H9 (cell line): ENCODE data around the gene CAPN3. TPM values are rescaled to one million over a fixed set of nuclear protein-coding genes. Genes with fewer than 3 reads are reported as not detected.

Experiments
- DNase-seq: peaks from one replicate; pipeline ENCODE4 v3.0.0-alpha.2; 2017
- H2AFZ ChIP-seq: one replicate; pipeline ENCODE4 v1.6.1; 2013; ENCODE audit warnings: mild to moderate bottlenecking, low read length, control low read depth, moderate library complexity
- H2AK5ac ChIP-seq: 2 replicates; pipeline ENCODE4 v1.6.1; 2013; ENCODE audit warnings: low read length, control low read depth, mixed read lengths; ENCODE audit not compliant: insufficient read length
- H2BK120ac ChIP-seq: one replicate; pipeline ENCODE4 v1.6.1; 2013; ENCODE audit warnings: low read depth, mild to moderate bottlenecking, low read length, control low read depth, inconsistent platforms; ENCODE audit not compliant: poor library complexity, severe bottlenecking
- H2BK12ac ChIP-seq: 2 replicates; pipeline ENCODE4 v1.6.1; 2013; ENCODE audit warnings: low read length, control low read depth, mixed read lengths, low read depth; ENCODE audit not compliant: insufficient read length
- H2BK15ac ChIP-seq: 2 replicates; pipeline ENCODE4 v1.6.1; 2013; ENCODE audit warnings: low read depth, low read length, control low read depth
- H2BK20ac ChIP-seq: one replicate; pipeline ENCODE4 v1.6.1; 2013; ENCODE audit warnings: low read depth, mild to moderate bottlenecking, low read length, control low read depth, inconsistent platforms; ENCODE audit not compliant: poor library complexity, severe bottlenecking
- H2BK5ac ChIP-seq: 2 replicates; pipeline ENCODE4 v1.6.1; 2013; ENCODE audit warnings: low read length, control low read depth, mixed read lengths; ENCODE audit not compliant: insufficient read length
- H3K14ac ChIP-seq: 2 replicates; pipeline ENCODE4 v1.6.1; 2013; ENCODE audit warnings: low read length, control low read depth; ENCODE audit not compliant: insufficient read depth
- H3K18ac ChIP-seq: 2 replicates; pipeline ENCODE4 v1.6.1; 2013; ENCODE audit warnings: low read depth, mild to moderate bottlenecking, mixed read lengths, low read length, control low read depth; ENCODE audit not compliant: insufficient read length
- H3K23ac ChIP-seq: 2 replicates; pipeline ENCODE4 v1.6.1; 2013; ENCODE audit warnings: low read length, control low read depth, mixed read lengths, low read depth; ENCODE audit not compliant: insufficient read length
- H3K23me2 ChIP-seq: 2 replicates; pipeline ENCODE4 v1.6.1; 2013; ENCODE audit warnings: low read depth, mild to moderate bottlenecking, mixed read lengths, low read length, control low read depth; ENCODE audit not compliant: insufficient read length, poor library complexity, severe bottlenecking
- H3K27ac ChIP-seq: 2 replicates; pipeline ENCODE4 v1.5.1; 2013; ENCODE audit warnings: low read length, control low read depth, mixed read lengths, low read depth; ENCODE audit not compliant: insufficient read length
- H3K27me3 ChIP-seq: 2 replicates; pipeline ENCODE4 v1.6.1; 2013; ENCODE audit warnings: low read length, control low read depth, inconsistent platforms; ENCODE audit not compliant: insufficient read depth
- H3K4ac ChIP-seq: 2 replicates; pipeline ENCODE4 v1.6.1; 2013; ENCODE audit warnings: low read depth, mild to moderate bottlenecking, control low read depth, inconsistent platforms, low read length, moderate library complexity
- H3K4me1 ChIP-seq: 2 replicates; pipeline ENCODE4 v1.6.1; 2013; ENCODE audit warnings: low read length, control low read depth, inconsistent platforms; ENCODE audit not compliant: insufficient read depth
- H3K4me2 ChIP-seq: 2 replicates; pipeline ENCODE4 v1.6.1; 2013; ENCODE audit warnings: low read length, control low read depth, mixed read lengths; ENCODE audit not compliant: insufficient read length, insufficient read depth
- H3K56ac ChIP-seq: 2 replicates; pipeline ENCODE4 v1.6.1; 2013; ENCODE audit warnings: low read depth, mild to moderate bottlenecking, mixed read lengths, low read length, control low read depth; ENCODE audit not compliant: insufficient read length
- H3K79me1 ChIP-seq: 2 replicates; pipeline ENCODE4 v1.6.1; 2013; ENCODE audit warnings: low read depth, mild to moderate bottlenecking, moderate library complexity, low read length, control low read depth, inconsistent platforms; ENCODE audit not compliant: insufficient read depth, poor library complexity, severe bottlenecking
- H3K79me2 ChIP-seq: 2 replicates; pipeline ENCODE4 v1.6.1; 2013; ENCODE audit warnings: low read length, control low read depth, inconsistent platforms; ENCODE audit not compliant: insufficient read depth
- H3K9ac ChIP-seq: 2 replicates; pipeline ENCODE4 v1.6.1; 2013; ENCODE audit warnings: low read length, control low read depth, mixed read lengths; ENCODE audit not compliant: insufficient read length; ENCODE audit errors: extremely low read depth
- H3K9me3 ChIP-seq: one replicate; pipeline ENCODE4 v1.6.1; 2013; ENCODE audit warnings: low read depth, low read length, inconsistent platforms; ENCODE audit not compliant: control insufficient read depth
- H3T11ph ChIP-seq: one replicate; pipeline ENCODE4 v1.6.1; 2013; ENCODE audit warnings: mild to moderate bottlenecking, low read length, control low read depth, inconsistent platforms
- H4K20me1 ChIP-seq: one replicate; pipeline ENCODE4 v1.6.1; 2013; ENCODE audit not compliant: control insufficient read depth, insufficient read length, insufficient read depth
- H4K5ac ChIP-seq: 2 replicates; pipeline ENCODE4 v1.6.1; 2013; ENCODE audit warnings: low read depth, mild to moderate bottlenecking, mixed read lengths, low read length, control low read depth; ENCODE audit not compliant: insufficient read length
- H4K8ac ChIP-seq: replicated peaks from 2 replicates; pipeline ENCODE4 v1.6.1; 2013; ENCODE audit warnings: low read length, control low read depth, mixed read lengths, low read depth; ENCODE audit not compliant: insufficient read length
- H4K91ac ChIP-seq: 2 replicates; pipeline ENCODE4 v1.6.1; 2013; ENCODE audit warnings: low read depth, mild to moderate bottlenecking, moderate library complexity, mixed read lengths, low read length, control low read depth; ENCODE audit not compliant: insufficient read length
- H3K27ac Mint-ChIP-seq, 3 experiments: 2 replicates in 2 of 3; 3 replicates in 1 of 3; pipeline ENCODE4 v1.8.0; 2020 to 2021; ENCODE audit warnings: mixed read lengths in 3 of 3, mild to moderate bottlenecking in 1 of 3, moderate library complexity in 1 of 3
- H3K27me3 Mint-ChIP-seq: 2 replicates; pipeline ENCODE4 v1.8.0; 2021; ENCODE audit warnings: low read depth, mild to moderate bottlenecking, moderate library complexity, mixed read lengths
- H3K36me3 Mint-ChIP-seq, 3 experiments: 2 replicates in 2 of 3; 3 replicates in 1 of 3; pipeline ENCODE4 v1.8.0; 2020 to 2021; ENCODE audit warnings: low read depth in 3 of 3, mixed read lengths in 3 of 3; ENCODE audit not compliant: insufficient read depth in 1 of 3
- H3K4me1 Mint-ChIP-seq, 2 experiments: 2 replicates each; pipeline ENCODE4 v1.8.0; 2020; ENCODE audit warnings: mixed read lengths in 2 of 2
- H3K4me3 Mint-ChIP-seq, 2 experiments: 2 replicates in 1 of 2; 3 replicates in 1 of 2; pipeline ENCODE4 v1.8.0; 2020 to 2021; ENCODE audit warnings: mild to moderate bottlenecking in 2 of 2, mixed read lengths in 2 of 2, moderate library complexity in 1 of 2
- H3K9me3 Mint-ChIP-seq, 2 experiments: 2 replicates in 1 of 2; 3 replicates in 1 of 2; pipeline ENCODE4 v1.8.0; 2020; ENCODE audit warnings: mild to moderate bottlenecking in 2 of 2, mixed read lengths in 2 of 2, moderate library complexity in 1 of 2
- WGBS: extraction: QIAGEN DNeasy Blood & Tissue Kit; methylation state at CpG from one replicate; pipeline ENCODE4 v1.1.7; 2013; ENCODE audit warnings: missing lambda C conversion rate, low lambda C conversion rate, mixed read lengths; ENCODE audit not compliant: insufficient read length; ENCODE audit errors: extremely low coverage; 5-methylcytosine and 5-hydroxymethylcytosine counted together
- total RNA-seq: library from RNA; stranded (reverse); gene quantifications from 2 replicates; pipeline ENCODE4 v1.2.1, GENCODE V29; 2021
- TF ChIP-seq, protein P1 (sequence below): fragments of 200-600 bp; sonication (generic); conservative IDR thresholded peaks from 3 replicates; pipeline ENCODE4 v1.8.0; 2021; ENCODE audit warnings: antibody characterized with exemption, mild to moderate bottlenecking

Gene CAPN3
- total RNA-seq, 1 experiment from 2014 or later: 0.31 TPM

GRCh38 chr15:42405863-42406482 lies 46.7 kb downstream of the CAPN3 start:
- Histone ChIP-seq H3K9me3 (no peaks in the 10 kb centered on the region), H3K23ac (no peak overlapping the region), H3K27ac (no peak overlapping the region), H2AK5ac (no peak overlapping the region), H3K4me1 (no peaks in the 10 kb centered on the region), H3K14ac (no peak overlapping the region), H2BK15ac (no peak overlapping the region), H4K8ac (no peak overlapping the region), H3K18ac (no peak overlapping the region), H3K27me3 (no peaks in the 10 kb centered on the region), H3K4me2 (no peak overlapping the region), H2BK20ac (no peak overlapping the region), H3K56ac (no peak overlapping the region), H3K4ac (no peak overlapping the region), H3K23me2 (no peaks in the 10 kb centered on the region), H3K79me2 (no peaks in the 10 kb centered on the region), H3K79me1 (no peaks in the 10 kb centered on the region), H2BK5ac (no peak overlapping the region), H4K5ac (no peak overlapping the region), H2AFZ (no peak overlapping the region), H4K91ac (no peak overlapping the region), H4K20me1 (no peaks in the 10 kb centered on the region), H2BK120ac (no peak overlapping the region), H3T11ph (no peak overlapping the region), H3K9ac (no peak overlapping the region), H2BK12ac (no peak overlapping the region)
- TF ChIP-seq, protein P1, sequence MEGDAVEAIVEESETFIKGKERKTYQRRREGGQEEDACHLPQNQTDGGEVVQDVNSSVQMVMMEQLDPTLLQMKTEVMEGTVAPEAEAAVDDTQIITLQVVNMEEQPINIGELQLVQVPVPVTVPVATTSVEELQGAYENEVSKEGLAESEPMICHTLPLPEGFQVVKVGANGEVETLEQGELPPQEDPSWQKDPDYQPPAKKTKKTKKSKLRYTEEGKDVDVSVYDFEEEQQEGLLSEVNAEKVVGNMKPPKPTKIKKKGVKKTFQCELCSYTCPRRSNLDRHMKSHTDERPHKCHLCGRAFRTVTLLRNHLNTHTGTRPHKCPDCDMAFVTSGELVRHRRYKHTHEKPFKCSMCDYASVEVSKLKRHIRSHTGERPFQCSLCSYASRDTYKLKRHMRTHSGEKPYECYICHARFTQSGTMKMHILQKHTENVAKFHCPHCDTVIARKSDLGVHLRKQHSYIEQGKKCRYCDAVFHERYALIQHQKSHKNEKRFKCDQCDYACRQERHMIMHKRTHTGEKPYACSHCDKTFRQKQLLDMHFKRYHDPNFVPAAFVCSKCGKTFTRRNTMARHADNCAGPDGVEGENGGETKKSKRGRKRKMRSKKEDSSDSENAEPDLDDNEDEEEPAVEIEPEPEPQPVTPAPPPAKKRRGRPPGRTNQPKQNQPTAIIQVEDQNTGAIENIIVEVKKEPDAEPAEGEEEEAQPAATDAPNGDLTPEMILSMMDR: no peak
- Mint-ChIP-seq H3K36me3 (peaks cover 0 to 3% (median 0%) of the 10 kb centered on the region in 3 experiments; a peak in 2 of 7 replicates), H3K9me3 (no peaks in the 10 kb centered on the region), H3K27me3 (no peaks in the 10 kb centered on the region), H3K27ac (no peak overlapping the region), H3K4me1 (no peaks in the 10 kb centered on the region), H3K4me3 (no peak overlapping the region)
- WGBS: no CpG with 5 or more reads among the region's 6 CpGs
- DNase-seq: no peak
